ENCODE results near the gene QKI.

- TF ChIP-seq CTCF (IDR thresholded peaks at IDR 0.05) = no peak
- TF ChIP-seq POLR2A (IDR thresholded peaks at IDR 0.05) = no peak
These were observed 2.2 kb upstream of the QKI start for GRCh38 chr6:163412341-163412740.

Measured in right lobe of liver (tissue), 4 donors.